CD4-positive, CD25-positive, alpha-beta regulatory T cell (primary cell): Measurements from ENCODE around the gene KRTAP9-6. TPM values are rescaled to one million over a fixed set of nuclear protein-coding genes. Genes with fewer than 3 reads are reported as not detected.

Source experiments
- ATAC-seq, 2 donors: fragments of 150-1000 bp; cut with Tn5 transposase; one replicate each; pipeline ENCODE4 v1.10.0; 2021; ENCODE audit warnings: low read depth in 2 of 2, moderate number of reproducible peaks in 2 of 2, moderate library complexity in 1 of 2
- DNase-seq, 3 donors: peaks; one replicate each; pipeline versions ENCODE4 v3.0.0 to v3.0.0-alpha.2; 2012 to 2022; ENCODE audit warnings: mixed read lengths in 1 of 3
- H3K27ac ChIP-seq: one replicate; pipeline ENCODE4 v1.7.0; 2013; ENCODE audit warnings: mild to moderate bottlenecking, low read length; ENCODE audit not compliant: insufficient read depth, poor library complexity, severe bottlenecking
- H3K27me3 ChIP-seq: one replicate; pipeline ENCODE4 v1.7.0; 2013; ENCODE audit warnings: low read length; ENCODE audit not compliant: control insufficient read depth, insufficient read depth
- H3K36me3 ChIP-seq: one replicate; pipeline ENCODE4 v1.7.0; 2013; ENCODE audit warnings: mild to moderate bottlenecking, low read length, moderate library complexity; ENCODE audit not compliant: control insufficient read depth, insufficient read depth
- H3K4me1 ChIP-seq: 2 replicates; pipeline ENCODE4 v1.7.0; 2013; ENCODE audit warnings: mild to moderate bottlenecking, low read length; ENCODE audit not compliant: insufficient read depth, control insufficient read depth, poor library complexity, severe bottlenecking
- H3K4me3 ChIP-seq: one replicate; pipeline ENCODE4 v1.7.0; 2013; ENCODE audit warnings: low read depth, mild to moderate bottlenecking, low read length, moderate library complexity
- H3K9me3 ChIP-seq, 2 experiments: 1 replicate in 1 of 2; 2 replicates in 1 of 2; pipeline ENCODE4 v1.7.0; 2013; ENCODE audit warnings: low read length in 2 of 2, mild to moderate bottlenecking in 1 of 2, moderate library complexity in 1 of 2; ENCODE audit not compliant: control insufficient read depth in 2 of 2
- H3K27ac Mint-ChIP-seq, 3 donors: one replicate each; pipeline ENCODE4 v1.8.0; 2020 to 2022; ENCODE audit warnings: mild to moderate bottlenecking in 3 of 3, mixed read lengths in 3 of 3, moderate library complexity in 2 of 3
- H3K27me3 Mint-ChIP-seq: one replicate; pipeline ENCODE4 v1.8.0; 2022; ENCODE audit warnings: mild to moderate bottlenecking, mixed read lengths
- H3K36me3 Mint-ChIP-seq: one replicate; pipeline ENCODE4 v1.8.0; 2020; ENCODE audit warnings: mixed read lengths
- H3K4me1 Mint-ChIP-seq, 4 donors: one replicate each; pipeline ENCODE4 v1.8.0; 2020 to 2022; ENCODE audit warnings: mixed read lengths in 4 of 4, mild to moderate bottlenecking in 1 of 4
- H3K4me3 Mint-ChIP-seq, 4 donors: one replicate each; pipeline ENCODE4 v1.8.0; 2020 to 2022; ENCODE audit warnings: mild to moderate bottlenecking in 4 of 4, mixed read lengths in 4 of 4, moderate library complexity in 3 of 4
- H3K9me3 Mint-ChIP-seq, 7 donors: one replicate each; pipeline ENCODE4 v1.8.0; 2020 to 2022; ENCODE audit warnings: mixed read lengths in 7 of 7, mild to moderate bottlenecking in 3 of 7, moderate library complexity in 2 of 7
- polyA plus RNA-seq, 4 donors: library from polyadenylated mRNA; unstranded; fragments of 300-500 nt; fragmentation: Illumina TruSeq; gene quantifications; one replicate each; pipeline ENCODE4 v1.2.3, GENCODE V29; 2021
- total RNA-seq: library from RNA; stranded (reverse); gene quantifications from one replicate; pipeline ENCODE4 v1.2.3, GENCODE V29; 2022

Gene KRTAP9-6
- total and polyA plus RNA-seq, 5 donors from 2014 or later: not detected

DNA sequence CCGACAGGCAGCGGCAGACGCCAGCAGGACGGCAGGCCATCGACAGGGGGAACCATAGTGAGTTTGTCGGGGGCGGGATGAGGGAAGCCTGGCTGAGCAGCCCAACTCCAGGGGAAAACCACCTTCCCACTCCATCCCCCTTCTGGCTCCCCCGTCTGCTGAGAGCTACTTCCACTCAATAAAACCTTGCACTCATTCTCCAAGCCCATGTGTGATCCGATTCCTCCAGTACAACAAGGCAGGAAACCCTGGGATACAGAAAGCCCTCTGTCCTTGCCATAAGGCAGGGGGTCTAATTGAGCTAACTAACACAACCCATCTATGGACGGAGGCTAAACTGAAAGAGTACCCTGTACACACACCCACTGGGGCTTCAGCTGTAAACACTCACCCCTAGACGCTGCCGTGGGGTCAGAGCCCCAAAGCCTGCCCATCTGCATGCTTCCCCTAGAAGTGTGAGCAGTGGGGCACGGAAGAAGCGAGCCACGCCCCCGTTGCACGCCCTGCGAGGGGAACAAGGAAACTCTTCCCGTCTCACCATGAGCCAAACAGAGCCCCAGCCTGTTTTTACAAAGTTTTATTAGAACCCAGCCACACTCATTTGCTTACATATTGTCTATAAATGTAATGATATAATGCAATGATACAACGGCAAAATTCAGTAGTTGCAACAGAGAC, 33.4 kb downstream of the KRTAP9-6 start:
- Mint-ChIP-seq H3K4me3 (no peak overlapping the region), H3K36me3 (peaks cover 3% of the 10 kb centered on the region), H3K27ac (no peak overlapping the region), H3K27me3 (peaks cover 13% of the 10 kb centered on the region), H3K4me1 (peaks cover 4 to 21% (median 9%) of the 10 kb centered on the region in 4 donors), H3K9me3 (peaks cover 0 to 8% (median 3%) of the 10 kb centered on the region in 7 donors)
- H3K36me3 ChIP-seq: no peaks in the 10 kb centered on the region
- no peak overlapping the region for H3K27ac ChIP-seq
- H3K27me3 ChIP-seq: no peaks in the 10 kb centered on the region
- ATAC-seq (no peak), DNase-seq (no peak)
- H3K4me1 ChIP-seq: no peaks in the 10 kb centered on the region
- H3K9me3 ChIP-seq: no peaks in the 10 kb centered on the region
- no peak overlapping the region for H3K4me3 ChIP-seq

DNA sequence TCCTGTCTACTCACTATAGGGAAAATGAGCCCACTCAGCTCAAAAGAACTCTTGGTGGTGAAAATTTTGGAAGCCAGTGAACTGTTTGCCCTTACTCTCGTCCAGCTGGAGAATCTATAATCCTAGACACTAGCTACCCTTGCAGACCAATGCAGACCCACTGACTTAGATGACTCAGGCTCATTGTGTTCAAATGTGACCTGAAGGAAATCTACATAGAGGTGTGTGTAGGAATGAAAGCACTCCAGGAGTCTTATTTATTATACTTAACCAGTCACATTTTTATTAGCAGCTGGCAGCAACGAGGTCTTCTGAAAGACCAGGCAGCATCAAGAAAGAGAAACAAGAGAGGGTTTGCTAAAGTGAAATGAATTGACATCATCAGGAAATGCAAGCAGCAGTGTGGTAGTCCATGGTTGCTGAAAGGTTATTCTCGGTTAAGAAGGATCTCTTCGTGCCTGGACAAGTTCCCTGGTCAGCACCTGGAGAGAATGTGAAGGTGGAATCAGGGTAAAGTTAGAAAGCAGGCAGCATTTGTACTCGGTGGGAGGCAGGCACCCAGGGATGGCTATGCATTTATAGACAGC, 36.1 kb downstream of the KRTAP9-6 start:
- Histone ChIP-seq H3K4me1 (peaks cover 3% of the 10 kb centered on the region), H3K4me3 (no peak overlapping the region), H3K9me3 (no peaks in the 10 kb centered on the region), H3K36me3 (no peaks in the 10 kb centered on the region), H3K27me3 (no peaks in the 10 kb centered on the region), H3K27ac (no peak overlapping the region)
- ATAC-seq (no peak), DNase-seq (no peak)
- Mint-ChIP-seq H3K27ac (peak overlapping the region in 2 of 3 donors; percentile 16 to 93), H3K9me3 (peaks cover 0 to 5% (median 3%) of the 10 kb centered on the region in 7 donors), H3K36me3 (peaks cover 3% of the 10 kb centered on the region), H3K27me3 (no peaks in the 10 kb centered on the region), H3K4me1 (peaks cover 5 to 31% (median 17%) of the 10 kb centered on the region in 4 donors), H3K4me3 (no peak overlapping the region)

DNA sequence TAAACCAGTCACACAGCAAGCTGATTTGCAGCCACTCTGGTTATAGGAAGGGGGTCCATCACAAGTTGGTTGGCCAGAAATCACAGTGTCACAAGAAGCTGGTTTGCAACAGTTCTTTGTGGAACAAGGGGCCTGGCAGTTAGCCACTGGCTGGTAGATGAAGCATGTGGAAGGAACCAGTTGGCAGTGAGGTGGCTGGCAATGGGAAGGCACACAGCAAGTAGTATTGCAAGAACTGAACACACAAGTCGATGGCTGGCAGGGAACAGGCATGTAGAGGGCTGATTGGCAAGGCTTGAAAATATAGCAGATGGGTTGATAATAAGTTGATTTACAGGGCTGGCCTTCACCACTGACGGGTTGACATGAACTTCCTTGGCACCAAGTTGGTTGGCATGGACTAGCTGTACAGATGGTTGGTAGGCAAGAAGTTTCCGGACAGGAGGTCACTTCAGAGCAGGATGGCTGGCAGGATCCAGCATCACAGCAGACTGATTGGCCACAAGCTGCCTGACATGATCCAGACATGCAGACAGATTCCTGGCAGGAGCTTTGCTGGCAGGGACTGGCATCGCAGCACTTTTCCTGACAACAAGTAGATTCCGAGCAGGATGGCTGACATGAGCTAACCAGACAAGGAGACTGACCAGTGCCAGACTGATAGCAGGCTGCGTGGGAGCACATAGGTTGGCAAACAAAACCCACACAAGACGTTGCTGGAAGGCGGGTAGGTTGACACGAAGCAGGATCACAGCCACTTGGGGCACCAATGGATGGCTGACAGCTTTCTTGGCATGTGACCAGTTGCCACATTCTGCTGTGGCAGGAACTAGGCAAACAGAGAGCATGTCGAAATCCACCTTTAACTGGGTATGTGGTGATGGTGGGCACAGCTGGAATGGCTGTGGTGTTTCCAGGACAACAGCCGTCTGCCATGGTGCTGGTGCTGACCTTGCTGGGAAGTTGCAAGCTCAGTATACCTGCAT, 37.0 kb downstream of the KRTAP9-6 start, which contains the start of gene KRTAP29-1:
Gene KRTAP29-1 (minus strand): TSS at position 936 of the 986 bp plus-strand sequence. CDS start 0 bp downstream, at position 936.
- Mint-ChIP-seq H3K4me3 (no peak within 1 kb of the TSS), H3K27me3 (no peaks in the 10 kb centered on the region), H3K27ac (peak within 1 kb of the TSS in 2 of 3 donors; percentile 16 to 74), H3K36me3 (peaks cover 3% of the 10 kb centered on the region), H3K9me3 (peaks cover 0 to 5% (median 3%) of the 10 kb centered on the region in 7 donors), H3K4me1 (peaks cover 9 to 40% (median 26%) of the 10 kb centered on the region in 4 donors)
- peaks cover 11% of the 10 kb centered on the region for H3K4me1 ChIP-seq
- ATAC-seq (no peak), DNase-seq (no peak)
- H3K27me3 ChIP-seq: no peaks in the 10 kb centered on the region
- no peaks in the 10 kb centered on the region for H3K36me3 ChIP-seq
- H3K27ac ChIP-seq: no peak within 1 kb of the TSS
- no peaks in the 10 kb centered on the region for H3K9me3 ChIP-seq
- H3K4me3 ChIP-seq: no peak within 1 kb of the TSS

DNA sequence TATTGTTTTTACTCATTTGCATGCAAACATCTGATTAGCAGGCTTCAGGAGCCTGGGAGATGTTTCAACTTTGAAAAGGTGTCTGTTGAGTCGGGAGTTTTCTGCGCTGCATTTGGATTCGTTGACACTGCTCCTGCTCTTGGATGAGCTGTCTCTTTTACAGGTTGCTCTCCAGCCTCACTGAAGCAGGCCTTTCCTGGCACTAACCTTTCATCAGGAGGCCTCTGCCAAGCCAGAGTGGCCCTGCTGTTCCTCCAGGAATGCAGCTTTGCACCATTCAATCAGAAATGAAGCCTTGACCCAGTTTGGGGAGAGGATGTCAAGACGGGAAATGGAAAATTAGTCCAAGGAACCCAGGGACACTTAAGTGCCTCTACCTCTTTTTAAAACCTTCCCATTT, 37.8 kb downstream of the KRTAP9-6 start:
- DNase-seq: no peak
- no peak overlapping the region for H3K27ac ChIP-seq
- Mint-ChIP-seq H3K4me1 (peaks cover 15 to 48% (median 34%) of the 10 kb centered on the region in 4 donors), H3K9me3 (peaks cover 0 to 5% (median 3%) of the 10 kb centered on the region in 7 donors), H3K4me3 (no peak overlapping the region), H3K27ac (peak overlapping the region in 1 of 3 donors; percentile 13), H3K36me3 (peaks cover 3% of the 10 kb centered on the region), H3K27me3 (no peaks in the 10 kb centered on the region)
- no peaks in the 10 kb centered on the region for H3K36me3 ChIP-seq
- peaks cover 19% of the 10 kb centered on the region for H3K4me1 ChIP-seq
- no peaks in the 10 kb centered on the region for H3K27me3 ChIP-seq
- no peaks in the 10 kb centered on the region for H3K9me3 ChIP-seq
- no peak for ATAC-seq
- H3K4me3 ChIP-seq: no peak overlapping the region

DNA sequence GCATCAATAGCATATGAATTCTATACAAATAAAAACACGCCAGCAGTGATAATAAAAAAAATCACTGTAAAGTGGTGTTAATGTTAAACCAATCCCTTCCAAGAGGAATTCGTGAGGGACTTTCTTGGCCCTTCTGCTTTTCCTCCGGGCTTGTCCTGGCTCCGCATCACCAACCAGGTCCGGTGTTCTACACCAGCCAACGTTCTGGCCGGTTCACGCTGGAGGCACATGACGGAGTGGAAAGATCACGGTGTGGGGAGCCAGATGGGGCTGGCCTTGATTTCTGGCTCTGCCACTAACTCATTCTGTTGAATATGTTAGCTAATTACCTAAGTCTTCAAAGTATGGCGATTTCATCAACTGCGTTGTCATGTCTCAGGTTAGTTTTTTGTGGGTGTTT, 38.9 kb downstream of the KRTAP9-6 start:
- Mint-ChIP-seq H3K4me1 (peaks cover 23 to 59% (median 44%) of the 10 kb centered on the region in 4 donors), H3K4me3 (no peak overlapping the region), H3K36me3 (peaks cover 6% of the 10 kb centered on the region), H3K9me3 (peaks cover 0 to 5% (median 3%) of the 10 kb centered on the region in 7 donors), H3K27ac (no peak overlapping the region), H3K27me3 (no peaks in the 10 kb centered on the region)
- Histone ChIP-seq H3K36me3 (no peaks in the 10 kb centered on the region), H3K9me3 (no peaks in the 10 kb centered on the region), H3K27me3 (no peaks in the 10 kb centered on the region), H3K27ac (no peak overlapping the region), H3K4me1 (peaks cover 30% of the 10 kb centered on the region), H3K4me3 (no peak overlapping the region)
- DNase-seq (no peak), ATAC-seq (no peak)

DNA sequence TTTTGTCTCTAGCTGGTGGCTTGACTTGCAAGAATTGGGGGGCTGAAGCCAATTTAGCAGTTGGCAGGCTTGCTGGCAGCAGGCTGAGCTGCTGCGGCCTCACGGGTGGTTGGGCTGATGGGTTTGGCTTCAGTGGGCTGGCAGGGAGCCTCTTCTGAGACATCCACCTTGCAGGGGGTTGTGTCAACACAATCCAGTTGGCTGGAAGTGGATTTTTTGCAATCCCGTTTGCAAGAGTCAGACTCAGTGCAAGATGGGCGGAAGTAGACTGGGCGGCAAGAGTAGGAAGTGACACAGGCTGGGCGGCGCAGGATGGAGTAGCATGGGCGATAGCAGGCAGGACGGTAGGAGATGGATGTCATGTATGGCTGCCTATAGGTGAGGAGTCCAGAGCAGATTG, 42.5 kb downstream of the KRTAP9-6 start:
- Mint-ChIP-seq H3K36me3 (peaks cover 9% of the 10 kb centered on the region), H3K27me3 (no peaks in the 10 kb centered on the region), H3K27ac (peak overlapping the region; percentile 99), H3K4me3 (peak overlapping the region; percentile 82 to 88 (median 84)), H3K9me3 (peaks cover 0 to 2% (median 0%) of the 10 kb centered on the region in 7 donors), H3K4me1 (peaks cover 25 to 77% (median 54%) of the 10 kb centered on the region in 4 donors)
- no peak for ATAC-seq
- Histone ChIP-seq H3K4me3 (peak overlapping the region; percentile 49), H3K4me1 (peaks cover 55% of the 10 kb centered on the region), H3K27ac (peak overlapping the region; percentile 83), H3K27me3 (no peaks in the 10 kb centered on the region), H3K36me3 (no peaks in the 10 kb centered on the region), H3K9me3 (no peaks in the 10 kb centered on the region)
- no peak for DNase-seq

DNA sequence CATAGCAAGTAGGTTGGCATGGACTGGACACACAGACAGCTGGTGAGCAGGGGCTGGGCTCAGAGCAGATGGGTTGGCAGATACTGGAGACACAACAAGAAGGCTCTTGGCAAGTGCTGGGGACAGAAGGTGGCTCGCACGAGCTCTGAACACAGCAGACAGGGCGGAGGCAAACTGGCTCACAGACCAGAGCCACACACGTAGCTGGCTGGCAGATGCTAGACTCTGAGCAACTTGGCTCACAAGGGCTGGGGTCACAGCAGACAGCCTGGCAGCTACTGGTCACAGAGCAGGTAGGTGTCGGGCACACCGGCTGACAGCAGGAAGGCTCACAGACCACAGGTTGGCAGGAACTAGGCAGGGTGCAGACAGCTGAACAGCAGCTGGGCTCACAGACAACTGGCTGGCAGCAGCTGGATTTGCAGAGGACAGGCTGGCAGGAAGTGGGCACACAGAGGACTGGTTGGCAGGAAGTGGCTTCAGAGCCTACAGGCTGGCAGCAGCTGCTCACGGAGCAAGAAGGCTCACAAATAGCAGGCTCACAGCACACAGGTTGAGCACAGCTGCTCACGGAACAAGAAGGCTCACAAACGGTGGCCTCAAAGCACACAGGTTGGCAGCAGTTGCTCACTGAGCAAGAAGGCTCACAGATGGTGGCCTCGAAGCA, 43.2 kb downstream of the KRTAP9-6 start:
- Mint-ChIP-seq H3K4me1 (peaks cover 25 to 80% (median 54%) of the 10 kb centered on the region in 4 donors), H3K36me3 (peaks cover 9% of the 10 kb centered on the region), H3K27me3 (no peaks in the 10 kb centered on the region), H3K4me3 (peak overlapping the region; percentile 82 to 88 (median 84)), H3K27ac (peak overlapping the region; percentile 99), H3K9me3 (peaks cover 0 to 2% (median 0%) of the 10 kb centered on the region in 7 donors)
- Histone ChIP-seq H3K9me3 (no peaks in the 10 kb centered on the region), H3K36me3 (no peaks in the 10 kb centered on the region), H3K4me1 (peaks cover 55% of the 10 kb centered on the region), H3K27ac (peak overlapping the region; percentile 83), H3K27me3 (no peaks in the 10 kb centered on the region), H3K4me3 (peak overlapping the region; percentile 49)
- ATAC-seq (peak; percentile 87 to 88), DNase-seq (peak; percentile 69 to 98 (median 93))
